GM18505 (cell line): ENCODE results near the gene NKX6-2.

ENCODE experiments used
- ATAC-seq: cut with Tn5 transposase; IDR thresholded peaks from one replicate; pipeline ENCODE4 v1.9.1; 2021; ENCODE audit not compliant: unreplicated experiment
- POLR2A ChIP-seq: IDR thresholded peaks from 4 replicates; pipeline ENCODE4 v1.6.1; 2011; ENCODE audit warnings: borderline replicate concordance; ENCODE audit not compliant: insufficient read depth, insufficient read length; ENCODE audit errors: extremely low read depth

NKX6-2 gene

GRCh38 chr10:132809232-132810140, 23.5 kb upstream of the NKX6-2 start:
- ATAC-seq = no peak
- no peak for TF ChIP-seq POLR2A

DNA sequence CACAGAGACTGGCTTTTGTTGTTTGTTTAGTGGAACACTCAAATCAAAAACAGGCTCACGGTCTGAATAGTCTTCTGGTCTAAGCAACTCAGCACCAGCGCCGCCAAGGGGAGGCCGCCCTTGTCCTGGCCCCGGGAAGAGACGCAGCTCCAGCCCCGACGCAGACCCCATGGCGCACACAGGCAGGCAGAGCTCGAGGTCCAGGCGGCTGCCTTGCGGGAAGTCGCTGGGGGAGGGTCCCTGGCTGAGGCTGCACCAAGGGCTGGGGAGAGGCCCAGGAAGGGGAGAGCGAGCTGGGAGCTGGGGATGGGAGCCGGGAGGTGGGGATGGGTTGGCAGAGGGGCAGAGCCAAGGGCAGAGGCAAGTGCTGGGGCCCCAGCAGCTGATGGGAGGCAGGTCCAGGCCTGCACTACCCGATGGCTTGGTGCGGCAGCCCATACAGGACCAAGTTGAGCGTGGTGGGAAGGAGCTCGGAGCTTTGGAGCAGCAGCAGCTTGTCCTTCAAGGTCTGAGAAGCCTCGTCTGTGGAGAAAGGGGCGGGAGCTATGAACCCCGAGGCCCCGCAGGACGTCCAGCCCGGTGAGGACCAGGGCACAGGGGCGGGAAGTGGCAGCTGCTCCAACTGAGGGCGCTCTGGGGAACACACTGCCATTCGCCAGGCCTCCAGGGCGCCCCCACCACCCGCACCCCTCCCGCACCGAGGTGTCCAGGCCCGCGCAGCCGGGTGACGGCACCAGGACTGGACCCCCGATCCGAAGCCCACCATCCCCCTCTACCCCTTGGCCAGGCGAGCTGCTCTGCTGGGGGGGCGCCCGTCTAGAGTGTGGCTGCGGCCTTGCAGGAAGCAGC, 22.7 kb upstream of the NKX6-2 start:
- TF ChIP-seq POLR2A = no peak
- ATAC-seq = no peak

- no peak for ATAC-seq
- no peak for TF ChIP-seq POLR2A
These were observed 21.7 kb upstream of the NKX6-2 start for GRCh38 chr10:132807621-132808049.

GRCh38 chr10:132806561-132807003, 20.6 kb upstream of the NKX6-2 start:
- TF ChIP-seq POLR2A = no peak

DNA sequence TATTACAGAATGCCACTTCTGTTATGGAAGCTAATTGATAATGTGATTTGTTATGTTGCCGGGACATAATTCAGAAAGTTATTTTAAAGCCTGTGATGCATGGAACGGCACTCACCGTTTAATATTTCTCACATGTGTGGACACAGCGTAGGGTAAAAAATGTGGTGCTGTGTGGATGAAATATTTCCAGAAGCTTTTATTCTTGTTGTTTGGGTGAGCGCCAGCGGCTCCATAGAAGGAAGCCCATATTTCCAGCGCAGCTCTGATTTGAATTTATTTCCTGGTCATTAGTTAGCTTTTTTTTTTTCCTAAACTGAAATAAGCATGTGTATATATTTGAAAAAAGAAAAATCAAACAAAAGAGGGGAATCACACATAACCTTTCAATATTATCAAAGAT, 20.2 kb upstream of the NKX6-2 start:
- TF ChIP-seq POLR2A = no peak
- no peak for ATAC-seq

More at GRCh38 chr10:132806561-132807003, 20.6 kb upstream of the NKX6-2 start:
- ATAC-seq = no peak

GRCh38 chr10:132805599-132805998, 19.7 kb upstream of the NKX6-2 start:
- no peak for TF ChIP-seq POLR2A

GRCh38 chr10:132804785-132805426, 19.0 kb upstream of the NKX6-2 start:
- TF ChIP-seq POLR2A = no peak
- no peak for ATAC-seq

More at GRCh38 chr10:132805599-132805998, 19.7 kb upstream of the NKX6-2 start:
- ATAC-seq = no peak

GRCh38 chr10:132804287-132804686, 18.3 kb upstream of the NKX6-2 start:
- TF ChIP-seq POLR2A = no peak
- ATAC-seq = no peak

DNA sequence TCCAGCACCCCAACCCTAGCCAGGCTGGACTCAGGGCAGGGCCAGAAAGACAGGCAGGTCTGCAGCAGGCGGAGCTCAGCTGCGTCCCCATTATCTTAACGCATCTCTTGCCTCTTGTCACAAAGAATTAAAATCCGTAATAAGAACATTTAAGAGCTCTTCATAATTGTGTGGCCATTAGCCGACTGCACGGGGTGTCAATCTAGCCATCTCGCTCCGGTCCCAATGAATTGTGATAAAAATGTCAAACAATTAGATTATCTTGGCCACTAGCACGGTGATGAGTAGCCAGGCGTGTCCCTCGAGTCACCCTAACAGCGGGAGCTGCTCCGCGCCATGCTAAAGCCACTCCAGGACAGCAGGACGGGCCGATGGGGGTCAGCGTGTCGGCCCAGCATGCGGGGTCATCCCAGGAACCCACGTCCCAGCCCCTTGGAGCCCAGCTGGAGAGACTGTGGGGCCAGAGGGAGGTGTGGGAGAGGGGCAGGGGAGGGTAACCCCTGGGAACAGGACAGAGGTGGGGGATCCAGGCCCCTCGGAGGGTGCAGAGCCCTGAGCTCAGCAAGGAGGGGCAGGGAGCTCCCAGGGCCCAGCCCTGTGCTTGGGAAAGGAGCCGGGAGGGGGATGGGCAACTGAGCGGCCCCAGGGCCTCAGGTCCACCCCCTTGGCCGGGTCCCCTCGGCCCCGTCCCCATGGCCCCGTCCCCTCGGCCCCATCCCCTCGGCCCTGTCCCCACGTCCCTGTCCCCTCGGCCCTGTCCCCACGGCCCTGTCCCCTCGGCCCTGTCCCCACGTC, 17.7 kb upstream of the NKX6-2 start:
- no peak for TF ChIP-seq POLR2A
- ATAC-seq = no peak

GRCh38 chr10:132802694-132803320, 16.9 kb upstream of the NKX6-2 start:
- ATAC-seq = no peak
- TF ChIP-seq POLR2A = no peak

DNA sequence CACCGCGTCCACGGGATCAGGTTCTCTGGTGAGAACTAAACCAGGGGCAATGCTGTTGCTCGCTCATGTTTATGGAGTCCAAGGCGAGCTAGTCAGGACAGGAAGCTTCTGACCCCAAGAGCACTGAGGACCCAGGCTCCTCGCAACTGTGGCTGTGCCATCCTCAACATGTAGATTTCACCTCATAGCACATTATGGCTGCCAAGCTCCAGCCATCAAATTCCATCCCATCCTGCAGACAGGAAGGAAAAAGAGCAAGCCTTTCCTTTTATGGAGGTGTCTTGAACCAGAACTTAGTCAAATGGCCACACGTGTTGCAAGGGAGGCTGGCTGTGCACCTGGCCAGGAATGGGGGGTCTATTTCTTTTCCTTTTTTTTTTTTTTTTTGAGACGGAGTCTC, 16.1 kb upstream of the NKX6-2 start:
- ATAC-seq = no peak
- TF ChIP-seq POLR2A = no peak

DNA sequence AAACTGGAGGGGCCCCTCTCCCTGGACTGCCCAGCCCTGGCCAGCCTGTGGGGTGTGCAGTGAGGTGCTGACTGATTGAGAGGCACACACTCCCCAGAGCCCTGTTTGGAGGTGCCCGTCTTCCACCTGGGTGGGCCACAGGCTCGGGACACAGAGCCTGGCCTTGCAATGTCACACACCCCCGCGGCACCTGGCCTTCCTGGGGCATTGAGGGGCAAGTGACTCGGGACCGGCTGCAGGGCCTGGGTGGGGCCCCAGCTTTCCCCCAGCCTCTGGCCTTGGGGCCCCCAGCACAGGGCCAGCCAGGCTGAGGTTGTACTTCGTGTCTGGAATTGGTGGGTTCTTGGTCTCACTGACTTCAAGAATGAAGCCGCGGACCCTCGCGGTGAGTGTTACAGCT, 13.9 kb upstream of the NKX6-2 start:
- ATAC-seq = no peak
- TF ChIP-seq POLR2A = no peak
